Neural progenitor cell (in vitro differentiated cells): Measurements from ENCODE around the gene MAPK10. TPM values are rescaled to one million over a fixed set of nuclear protein-coding genes. Genes with fewer than 3 reads are reported as not detected.

ENCODE experiments used
- DNase-seq: peaks from one replicate; pipeline ENCODE4 v3.0.0-alpha.2; 2016; ENCODE audit warnings: low spot score
- H2AFZ ChIP-seq: fragments of 200-600 bp; sonication (generic); replicated peaks from 2 replicates; pipeline ENCODE4 v1.6.1; 2016; ENCODE audit warnings: antibody characterized with exemption
- H3F3A ChIP-seq: fragments of 200-600 bp; sonication (generic); 2 replicates; pipeline ENCODE4 v1.6.1; 2016; ENCODE audit warnings: antibody characterized with exemption, low read depth
- H3K27ac ChIP-seq: fragments of 200-600 bp; sonication (generic); 2 replicates; pipeline ENCODE4 v1.5.1; 2016; ENCODE audit warnings: mild to moderate bottlenecking
- H3K27me3 ChIP-seq: fragments of 200-600 bp; sonication (generic); 2 replicates; pipeline ENCODE4 v1.6.1; 2016; ENCODE audit warnings: mild to moderate bottlenecking, moderate library complexity
- H3K36me3 ChIP-seq: fragments of 200-600 bp; sonication (generic); 2 replicates; pipeline ENCODE4 v1.5.1; 2016
- H3K4me1 ChIP-seq: fragments of 200-600 bp; sonication (generic); 2 replicates; pipeline ENCODE4 v1.6.1; 2016; ENCODE audit warnings: mixed run types
- H3K4me2 ChIP-seq: fragments of 200-600 bp; sonication (generic); 2 replicates; pipeline ENCODE4 v1.6.1; 2016
- H3K4me3 ChIP-seq: fragments of 200-600 bp; sonication (generic); 2 replicates; pipeline ENCODE4 v1.5.1; 2016
- H3K79me2 ChIP-seq: fragments of 200-600 bp; sonication (generic); 2 replicates; pipeline ENCODE4 v1.6.1; 2016; ENCODE audit warnings: low read depth
- H3K9ac ChIP-seq: fragments of 200-600 bp; sonication (generic); 2 replicates; pipeline ENCODE4 v1.6.1; 2016
- H3K9me3 ChIP-seq: fragments of 200-600 bp; sonication (generic); 2 replicates; pipeline ENCODE4 v1.5.1; 2016; ENCODE audit warnings: low read depth
- H4K20me1 ChIP-seq: fragments of 200-600 bp; sonication (generic); 2 replicates; pipeline ENCODE4 v1.6.1; 2016; ENCODE audit warnings: low read depth
- H3K27ac Mint-ChIP-seq: 3 replicates; pipeline ENCODE4 v1.8.0; 2021; ENCODE audit warnings: mixed read lengths
- H3K27me3 Mint-ChIP-seq: 2 replicates; pipeline ENCODE4 v1.8.0; 2022; ENCODE audit warnings: low read depth, mild to moderate bottlenecking, inconsistent platforms, moderate library complexity, mixed read lengths; ENCODE audit not compliant: insufficient read depth
- H3K36me3 Mint-ChIP-seq: 3 replicates; pipeline ENCODE4 v1.8.0; 2021; ENCODE audit warnings: mixed read lengths
- H3K4me1 Mint-ChIP-seq: 3 replicates; pipeline ENCODE4 v1.8.0; 2021; ENCODE audit warnings: mixed read lengths
- H3K4me3 Mint-ChIP-seq: 3 replicates; pipeline ENCODE4 v1.8.0; 2021; ENCODE audit warnings: mild to moderate bottlenecking, moderate library complexity, mixed read lengths
- H3K9me3 Mint-ChIP-seq: 3 replicates; pipeline ENCODE4 v1.8.0; 2020; ENCODE audit warnings: mixed read lengths
- CTCF ChIP-seq: fragments of 200-600 bp; sonication (generic); IDR thresholded peaks from 2 replicates; pipeline ENCODE4 v1.5.1; 2017; ENCODE audit warnings: antibody characterized with exemption, mild to moderate bottlenecking
- EZH2 ChIP-seq: fragments of 200-600 bp; sonication (generic); IDR thresholded peaks from 2 replicates; pipeline ENCODE4 v1.6.1; 2017; ENCODE audit warnings: antibody characterized with exemption, mild to moderate bottlenecking, moderate library complexity
- EZH2phosphoT487 ChIP-seq: fragments of 200-600 bp; sonication (generic); IDR thresholded peaks from 2 replicates; pipeline ENCODE4 v1.6.1; 2017; ENCODE audit warnings: antibody characterized with exemption
- total RNA-seq: library from RNA; depleted of rRNA; stranded (reverse); fragments of >200 nt; gene quantifications from 2 replicates; pipeline ENCODE4 v1.2.3, GENCODE V29; 2015; ENCODE audit warnings: low replicate concordance

Gene MAPK10
- total RNA-seq, 1 donor from 2014 or later = 383 TPM

- peaks cover 5% of the 10 kb centered on the region for H3K9me3 Mint-ChIP-seq
Measured at GRCh38 chr4:86044593-86044985, 315.3 kb downstream of the MAPK10 start.

GRCh38 chr4:86043755-86044592 is 315.9 kb downstream of the MAPK10 start:
- Histone ChIP-seq H3K27me3 (no peaks in the 10 kb centered on the region), H3K4me1 (no peaks in the 10 kb centered on the region), H3K9me3 (no peaks in the 10 kb centered on the region), H3K27ac (no peak overlapping the region), H4K20me1 (no peaks in the 10 kb centered on the region), H3K9ac (no peak overlapping the region), H3K4me3 (no peak overlapping the region), H3K79me2 (no peaks in the 10 kb centered on the region), H3K4me2 (no peak overlapping the region), H2AFZ (no peak overlapping the region), H3K36me3 (peaks cover 36% of the 10 kb centered on the region), H3F3A (peaks cover 6% of the 10 kb centered on the region)
- H3K4me3 Mint-ChIP-seq = no peak overlapping the region
- H3K4me1 Mint-ChIP-seq = peaks cover 7% of the 10 kb centered on the region
- no peak overlapping the region for H3K27ac Mint-ChIP-seq
- peaks cover 32% of the 10 kb centered on the region for H3K36me3 Mint-ChIP-seq
- peak; percentile 51 for DNase-seq
- H3K27me3 Mint-ChIP-seq = peaks cover 2% of the 10 kb centered on the region
- TF ChIP-seq CTCF (peak; percentile 72), EZH2 (no peak), EZH2phosphoT487 (no peak)
- H3K9me3 Mint-ChIP-seq = peaks cover 5% of the 10 kb centered on the region

More at GRCh38 chr4:86044593-86044985, 315.3 kb downstream of the MAPK10 start:
- peaks cover 8% of the 10 kb centered on the region for H3K4me1 Mint-ChIP-seq
- H3K9me3 ChIP-seq = no peaks in the 10 kb centered on the region
- no peak overlapping the region for H3K27ac Mint-ChIP-seq
- H3K9ac ChIP-seq = no peak overlapping the region
- H3F3A ChIP-seq = peaks cover 6% of the 10 kb centered on the region
- no peaks in the 10 kb centered on the region for H4K20me1 ChIP-seq
- H3K27me3 Mint-ChIP-seq = peaks cover 2% of the 10 kb centered on the region
- no peaks in the 10 kb centered on the region for H3K4me1 ChIP-seq
- peaks cover 36% of the 10 kb centered on the region for H3K36me3 ChIP-seq
- H3K4me3 ChIP-seq = no peak overlapping the region
- H3K4me3 Mint-ChIP-seq = no peak overlapping the region
- H3K27me3 ChIP-seq = no peaks in the 10 kb centered on the region
- DNase-seq = no peak
- TF ChIP-seq CTCF = no peak
- no peak for TF ChIP-seq EZH2phosphoT487
- TF ChIP-seq EZH2 = no peak
- H3K27ac ChIP-seq = no peak overlapping the region
- no peak overlapping the region for H2AFZ ChIP-seq
- H3K36me3 Mint-ChIP-seq = peaks cover 32% of the 10 kb centered on the region
- H3K4me2 ChIP-seq = no peak overlapping the region
- no peaks in the 10 kb centered on the region for H3K79me2 ChIP-seq

- no peak overlapping the region for H3K4me3 Mint-ChIP-seq
- H3K27ac ChIP-seq = no peak overlapping the region
- no peaks in the 10 kb centered on the region for H3K27me3 Mint-ChIP-seq
- H3K36me3 Mint-ChIP-seq = peaks cover 36% of the 10 kb centered on the region
- no peaks in the 10 kb centered on the region for H3F3A ChIP-seq
- peaks cover 28% of the 10 kb centered on the region for H3K36me3 ChIP-seq
- H3K27ac Mint-ChIP-seq = no peak overlapping the region
- no peak overlapping the region for H3K4me3 ChIP-seq
- H3K4me1 Mint-ChIP-seq = peaks cover 13% of the 10 kb centered on the region
- H3K79me2 ChIP-seq = no peaks in the 10 kb centered on the region
- H3K9me3 ChIP-seq = no peaks in the 10 kb centered on the region
- H3K4me1 ChIP-seq = no peaks in the 10 kb centered on the region
- no peak overlapping the region for H3K9ac ChIP-seq
- peaks cover 5% of the 10 kb centered on the region for H3K9me3 Mint-ChIP-seq
- H4K20me1 ChIP-seq = no peaks in the 10 kb centered on the region
- H3K27me3 ChIP-seq = no peaks in the 10 kb centered on the region
- no peak overlapping the region for H3K4me2 ChIP-seq
- TF ChIP-seq EZH2phosphoT487 (no peak), EZH2 (no peak), CTCF (no peak)
- no peak overlapping the region for H2AFZ ChIP-seq
- DNase-seq = no peak
Measured at GRCh38 chr4:86038037-86038436, 321.8 kb downstream of the MAPK10 start.
